ENCODE measurements around the gene TMEM132A.

DNA sequence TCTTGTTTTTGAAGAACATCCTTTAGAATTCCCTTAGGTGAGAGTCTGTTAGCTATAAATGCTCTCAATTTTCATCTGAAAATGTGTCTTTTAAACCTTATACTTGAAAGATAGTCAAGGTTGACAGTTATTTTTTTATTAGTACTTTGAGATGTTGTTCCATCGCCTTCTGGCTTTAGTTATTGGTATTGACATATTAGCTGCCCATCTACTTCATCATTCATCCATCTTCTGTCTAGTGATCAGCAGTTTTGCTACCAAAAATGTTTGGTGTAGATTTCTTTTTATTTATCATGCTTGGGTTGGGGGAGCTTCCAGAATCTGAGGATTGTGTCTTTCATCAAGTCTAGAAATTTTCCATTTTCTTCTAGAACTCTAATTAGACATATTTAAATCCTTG lies 44.0 kb downstream of the TMEM132A start:
- TF ChIP-seq, protein P1, sequence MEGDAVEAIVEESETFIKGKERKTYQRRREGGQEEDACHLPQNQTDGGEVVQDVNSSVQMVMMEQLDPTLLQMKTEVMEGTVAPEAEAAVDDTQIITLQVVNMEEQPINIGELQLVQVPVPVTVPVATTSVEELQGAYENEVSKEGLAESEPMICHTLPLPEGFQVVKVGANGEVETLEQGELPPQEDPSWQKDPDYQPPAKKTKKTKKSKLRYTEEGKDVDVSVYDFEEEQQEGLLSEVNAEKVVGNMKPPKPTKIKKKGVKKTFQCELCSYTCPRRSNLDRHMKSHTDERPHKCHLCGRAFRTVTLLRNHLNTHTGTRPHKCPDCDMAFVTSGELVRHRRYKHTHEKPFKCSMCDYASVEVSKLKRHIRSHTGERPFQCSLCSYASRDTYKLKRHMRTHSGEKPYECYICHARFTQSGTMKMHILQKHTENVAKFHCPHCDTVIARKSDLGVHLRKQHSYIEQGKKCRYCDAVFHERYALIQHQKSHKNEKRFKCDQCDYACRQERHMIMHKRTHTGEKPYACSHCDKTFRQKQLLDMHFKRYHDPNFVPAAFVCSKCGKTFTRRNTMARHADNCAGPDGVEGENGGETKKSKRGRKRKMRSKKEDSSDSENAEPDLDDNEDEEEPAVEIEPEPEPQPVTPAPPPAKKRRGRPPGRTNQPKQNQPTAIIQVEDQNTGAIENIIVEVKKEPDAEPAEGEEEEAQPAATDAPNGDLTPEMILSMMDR (IDR thresholded peaks at IDR 0.05; ENCODE audit: low read length): no peak
- TF ChIP-seq EZH2 (optimal IDR thresholded peaks at IDR 0.05; ENCODE audit: low read depth, low read length) (no peak), EZH2phosphoT487 (IDR thresholded peaks at IDR 0.05; ENCODE audit: low read length) (no peak)
